ENCODE measurements around the gene GPR161. TPM values are rescaled to one million over a fixed set of nuclear protein-coding genes. Genes with fewer than 3 reads are reported as not detected.

The GPR161 gene
- total and polyA plus RNA-seq, 4 donors = 17.3 to 22.7 (median 21.3) TPM

GRCh38 chr1:168084396-168085231 lies 52.1 kb downstream of the GPR161 start:
- peak in 4 of 6 donors; percentile 10 to 61 (median 36) for DNase-seq (ENCODE audit: low read depth in 4 of 6, low spot score in 6 of 6)
- Histone ChIP-seq H3K27me3 (ENCODE audit: control insufficient read depth, insufficient read depth, low read length) (no peaks in the 10 kb centered on the region), H3K4me3 (ENCODE audit: low read depth, low read length) (no peak overlapping the region), H3K27ac (ENCODE audit: low read depth, low read length) (no peak overlapping the region), H3K4me1 (ENCODE audit: control insufficient read depth, insufficient read depth, low read length) (peaks cover 12% of the 10 kb centered on the region), H3K36me3 (ENCODE audit: control insufficient read depth, insufficient read depth, low read length) (peaks cover 37% of the 10 kb centered on the region), H3K9me3 (ENCODE audit: control insufficient read depth, insufficient read depth, low read length) (no peaks in the 10 kb centered on the region)
- WGBS (ENCODE audit: insufficient coverage) = 24% methylated on average over 9 of the region's 13 CpGs

- DNase-seq (ENCODE audit: low read depth in 4 of 6, low spot score in 6 of 6) = no peak
- no peaks in the 10 kb centered on the region for H3K27me3 ChIP-seq (ENCODE audit: control insufficient read depth, insufficient read depth, low read length)
- H3K36me3 ChIP-seq (ENCODE audit: control insufficient read depth, insufficient read depth, low read length) = peaks cover 29% of the 10 kb centered on the region
- 98% methylated on average over 6 of the region's 7 CpGs for WGBS (ENCODE audit: insufficient coverage)
- H3K27ac ChIP-seq (ENCODE audit: low read depth, low read length) = no peak overlapping the region
- no peaks in the 10 kb centered on the region for H3K9me3 ChIP-seq (ENCODE audit: control insufficient read depth, insufficient read depth, low read length)
- peaks cover 12% of the 10 kb centered on the region for H3K4me1 ChIP-seq (ENCODE audit: control insufficient read depth, insufficient read depth, low read length)
- H3K4me3 ChIP-seq (ENCODE audit: low read depth, low read length) = no peak overlapping the region
Measured at GRCh38 chr1:168083456-168084325, 53.0 kb downstream of the GPR161 start.

- 26% methylated on average over 5 of the region's 8 CpGs for WGBS (ENCODE audit: insufficient coverage)
- Histone ChIP-seq H3K27ac (ENCODE audit: low read depth, low read length) (no peak overlapping the region), H3K4me3 (ENCODE audit: low read depth, low read length) (no peak overlapping the region), H3K27me3 (ENCODE audit: control insufficient read depth, insufficient read depth, low read length) (no peaks in the 10 kb centered on the region), H3K4me1 (ENCODE audit: control insufficient read depth, insufficient read depth, low read length) (peaks cover 12% of the 10 kb centered on the region), H3K9me3 (ENCODE audit: control insufficient read depth, insufficient read depth, low read length) (no peaks in the 10 kb centered on the region), H3K36me3 (ENCODE audit: control insufficient read depth, insufficient read depth, low read length) (peaks cover 21% of the 10 kb centered on the region)
- peak; percentile 44 to 89 (median 55) for DNase-seq (ENCODE audit: low read depth in 4 of 6, low spot score in 6 of 6)
Measured at GRCh38 chr1:168082008-168082876, 54.5 kb downstream of the GPR161 start.

GRCh38 chr1:168081373-168082007 lies 55.2 kb downstream of the GPR161 start:
- H3K4me1 ChIP-seq (ENCODE audit: control insufficient read depth, insufficient read depth, low read length) = peaks cover 12% of the 10 kb centered on the region
- H3K27me3 ChIP-seq (ENCODE audit: control insufficient read depth, insufficient read depth, low read length) = no peaks in the 10 kb centered on the region
- DNase-seq (ENCODE audit: low read depth in 4 of 6, low spot score in 6 of 6) = no peak
- WGBS (ENCODE audit: insufficient coverage) = no CpG with 5 or more reads among the region's 4 CpGs
- H3K36me3 ChIP-seq (ENCODE audit: control insufficient read depth, insufficient read depth, low read length) = peaks cover 16% of the 10 kb centered on the region
- H3K4me3 ChIP-seq (ENCODE audit: low read depth, low read length) = no peak overlapping the region
- H3K9me3 ChIP-seq (ENCODE audit: control insufficient read depth, insufficient read depth, low read length) = no peaks in the 10 kb centered on the region
- no peak overlapping the region for H3K27ac ChIP-seq (ENCODE audit: low read depth, low read length)

GRCh38 chr1:168079761-168080160 lies 57.0 kb downstream of the GPR161 start:
- Histone ChIP-seq H3K27ac (ENCODE audit: low read depth, low read length) (no peak overlapping the region), H3K4me1 (ENCODE audit: control insufficient read depth, insufficient read depth, low read length) (peaks cover 2% of the 10 kb centered on the region), H3K4me3 (ENCODE audit: low read depth, low read length) (no peak overlapping the region), H3K9me3 (ENCODE audit: control insufficient read depth, insufficient read depth, low read length) (no peaks in the 10 kb centered on the region), H3K27me3 (ENCODE audit: control insufficient read depth, insufficient read depth, low read length) (no peaks in the 10 kb centered on the region), H3K36me3 (ENCODE audit: control insufficient read depth, insufficient read depth, low read length) (peaks cover 5% of the 10 kb centered on the region)
- no peak for DNase-seq (ENCODE audit: low read depth in 4 of 6, low spot score in 6 of 6)

GRCh38 chr1:168069384-168069783 lies 67.3 kb downstream of the GPR161 start:
- Histone ChIP-seq H3K4me1 (ENCODE audit: control insufficient read depth, insufficient read depth, low read length) (no peaks in the 10 kb centered on the region), H3K27me3 (ENCODE audit: control insufficient read depth, insufficient read depth, low read length) (no peaks in the 10 kb centered on the region), H3K4me3 (ENCODE audit: low read depth, low read length) (no peak overlapping the region), H3K27ac (ENCODE audit: low read depth, low read length) (no peak overlapping the region), H3K9me3 (ENCODE audit: control insufficient read depth, insufficient read depth, low read length) (no peaks in the 10 kb centered on the region), H3K36me3 (ENCODE audit: control insufficient read depth, insufficient read depth, low read length) (peaks cover 10% of the 10 kb centered on the region)
- no peak for DNase-seq (ENCODE audit: low read depth in 4 of 6, low spot score in 6 of 6)
- no CpG with 5 or more reads among the region's 3 CpGs for WGBS (ENCODE audit: insufficient coverage)

GRCh38 chr1:168065506-168065905 lies 71.2 kb downstream of the GPR161 start:
- no peak overlapping the region for H3K27ac ChIP-seq (ENCODE audit: low read depth, low read length)
- H3K36me3 ChIP-seq (ENCODE audit: control insufficient read depth, insufficient read depth, low read length) = peaks cover under 1% of the 10 kb centered on the region
- no peak for DNase-seq (ENCODE audit: low read depth in 4 of 6, low spot score in 6 of 6)
- no CpG with 5 or more reads among the region's 3 CpGs for whole genome bisulfite sequencing (ENCODE audit: insufficient coverage)
- H3K9me3 ChIP-seq (ENCODE audit: control insufficient read depth, insufficient read depth, low read length) = no peaks in the 10 kb centered on the region
- H3K4me1 ChIP-seq (ENCODE audit: control insufficient read depth, insufficient read depth, low read length) = no peaks in the 10 kb centered on the region
- H3K27me3 ChIP-seq (ENCODE audit: control insufficient read depth, insufficient read depth, low read length) = no peaks in the 10 kb centered on the region
- no peak overlapping the region for H3K4me3 ChIP-seq (ENCODE audit: low read depth, low read length)

- Histone ChIP-seq H3K27me3 (ENCODE audit: control insufficient read depth, insufficient read depth, low read length) (no peaks in the 10 kb centered on the region), H3K4me3 (ENCODE audit: low read depth, low read length) (no peak overlapping the region), H3K9me3 (ENCODE audit: control insufficient read depth, insufficient read depth, low read length) (no peaks in the 10 kb centered on the region), H3K4me1 (ENCODE audit: control insufficient read depth, insufficient read depth, low read length) (no peaks in the 10 kb centered on the region), H3K36me3 (ENCODE audit: control insufficient read depth, insufficient read depth, low read length) (peaks cover 5% of the 10 kb centered on the region), H3K27ac (ENCODE audit: low read depth, low read length) (no peak overlapping the region)
- WGBS (ENCODE audit: insufficient coverage) = no CpG with 5 or more reads among the region's 1 CpG
- DNase-seq (ENCODE audit: low read depth in 4 of 6, low spot score in 6 of 6) = no peak
Measured at GRCh38 chr1:168064216-168064615, 72.5 kb downstream of the GPR161 start.

GRCh38 chr1:168057921-168058320 lies 78.8 kb downstream of the GPR161 start:
- WGBS (ENCODE audit: insufficient coverage) = no CpG with 5 or more reads among the region's 2 CpGs
- H3K4me3 ChIP-seq (ENCODE audit: low read depth, low read length) = no peak overlapping the region
- H3K27me3 ChIP-seq (ENCODE audit: control insufficient read depth, insufficient read depth, low read length) = no peaks in the 10 kb centered on the region
- no peak for DNase-seq (ENCODE audit: low read depth in 4 of 6, low spot score in 6 of 6)
- peaks cover 5% of the 10 kb centered on the region for H3K36me3 ChIP-seq (ENCODE audit: control insufficient read depth, insufficient read depth, low read length)
- no peak overlapping the region for H3K27ac ChIP-seq (ENCODE audit: low read depth, low read length)
- no peaks in the 10 kb centered on the region for H3K4me1 ChIP-seq (ENCODE audit: control insufficient read depth, insufficient read depth, low read length)
- no peaks in the 10 kb centered on the region for H3K9me3 ChIP-seq (ENCODE audit: control insufficient read depth, insufficient read depth, low read length)
